ENCODE results near the gene RPS19.
"Not testable (repeated sequence)": the region's sequence is repeated elsewhere in the genome, so short reads cannot be mapped to it uniquely, and the experiment has no call there.

The RPS19 gene

DNA sequence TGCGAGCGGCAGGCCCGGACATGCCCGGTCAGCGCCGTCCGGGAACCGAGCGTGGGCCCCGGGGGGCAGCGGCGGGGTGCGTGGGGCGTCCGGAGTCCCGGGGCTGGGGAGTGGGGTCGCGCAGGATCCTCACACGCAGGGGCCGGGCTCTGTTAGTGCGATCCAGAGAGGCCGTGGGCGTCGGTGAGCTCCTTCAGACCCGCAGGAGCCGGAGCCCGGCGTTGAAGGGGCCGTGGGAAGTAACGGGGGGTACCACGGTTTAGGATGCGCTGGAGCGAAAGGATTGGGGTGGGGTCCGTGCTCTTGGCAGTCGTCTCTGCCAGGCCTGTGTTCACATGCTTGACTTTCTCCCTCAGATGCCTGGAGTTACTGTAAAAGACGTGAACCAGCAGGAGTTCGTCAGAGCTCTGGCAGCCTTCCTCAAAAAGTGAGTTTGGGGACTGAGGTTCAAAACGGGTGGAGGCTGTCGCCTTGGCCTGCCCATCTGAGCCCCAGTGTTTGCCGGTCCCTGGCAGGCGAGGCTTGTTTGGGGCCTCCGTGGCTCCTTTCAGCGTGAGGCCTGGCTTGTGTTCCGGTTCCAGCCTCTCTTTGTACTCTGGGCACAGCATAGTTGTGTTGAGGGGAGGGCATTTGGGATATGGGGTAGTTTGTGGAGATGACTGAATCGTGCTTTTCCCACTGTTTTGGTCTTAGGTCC, 512 bp downstream of the RPS19 start:
- DNase-seq: peak; percentile 41

DNA sequence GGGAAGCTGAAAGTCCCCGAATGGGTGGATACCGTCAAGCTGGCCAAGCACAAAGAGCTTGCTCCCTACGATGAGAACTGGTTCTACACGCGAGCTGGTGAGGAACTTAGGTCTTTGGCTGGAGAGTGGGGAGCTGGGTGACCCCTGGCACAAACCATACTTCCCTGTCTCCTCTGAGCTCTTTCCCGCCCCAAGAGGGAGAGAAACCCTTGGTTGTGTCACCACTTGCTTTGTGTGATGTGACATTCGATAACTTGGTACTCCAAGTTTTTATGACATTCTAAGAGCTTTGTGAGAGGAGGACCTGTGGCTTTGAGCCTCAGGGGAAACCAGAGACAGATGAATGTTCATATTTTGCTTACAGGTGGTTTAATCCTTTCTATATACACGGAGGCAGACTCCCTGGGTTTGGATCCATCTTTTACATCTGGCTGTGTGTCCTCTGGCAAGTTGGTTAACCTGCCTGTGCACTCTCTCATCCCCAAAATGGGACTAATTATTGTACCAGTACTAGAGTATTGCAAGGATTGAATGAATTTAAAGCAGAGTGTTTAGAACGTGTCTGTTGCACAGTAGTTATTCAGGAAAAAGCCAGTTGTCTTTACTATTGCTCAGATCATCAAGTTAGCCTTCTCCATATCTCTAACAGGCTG, 1.2 kb downstream of the RPS19 start:
- peak; percentile 35 for DNase-seq

GRCh38 chr19:41861846-41862245, 1.8 kb downstream of the RPS19 start:
- peak; percentile 27 for DNase-seq

DNA sequence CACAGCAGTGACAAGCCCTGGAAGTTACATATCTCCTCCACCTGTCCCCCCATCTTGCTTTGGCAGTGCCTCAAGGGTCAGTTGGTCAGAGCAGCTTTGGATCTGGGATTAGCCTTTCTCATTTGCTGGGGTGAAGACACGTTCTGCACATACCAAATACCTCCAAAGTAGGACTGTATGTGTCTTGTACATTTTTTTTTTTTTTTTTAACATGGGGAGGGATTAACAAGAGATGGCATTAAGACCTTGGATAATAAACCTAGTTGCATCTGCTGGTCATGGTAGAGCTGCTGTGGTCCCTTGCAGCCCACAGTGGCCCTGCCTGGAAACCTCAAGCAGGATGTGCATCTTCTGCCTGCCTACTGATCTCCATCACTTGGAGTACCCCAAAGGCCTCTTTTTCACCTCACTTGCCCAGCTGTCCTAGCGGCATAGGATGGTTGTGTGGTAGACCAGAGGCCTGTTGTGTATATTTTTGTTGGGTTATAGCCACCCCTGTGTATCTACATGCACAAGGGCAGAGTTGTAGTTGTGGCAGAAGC, 2.5 kb downstream of the RPS19 start:
- peak; percentile 28 for DNase-seq

DNA sequence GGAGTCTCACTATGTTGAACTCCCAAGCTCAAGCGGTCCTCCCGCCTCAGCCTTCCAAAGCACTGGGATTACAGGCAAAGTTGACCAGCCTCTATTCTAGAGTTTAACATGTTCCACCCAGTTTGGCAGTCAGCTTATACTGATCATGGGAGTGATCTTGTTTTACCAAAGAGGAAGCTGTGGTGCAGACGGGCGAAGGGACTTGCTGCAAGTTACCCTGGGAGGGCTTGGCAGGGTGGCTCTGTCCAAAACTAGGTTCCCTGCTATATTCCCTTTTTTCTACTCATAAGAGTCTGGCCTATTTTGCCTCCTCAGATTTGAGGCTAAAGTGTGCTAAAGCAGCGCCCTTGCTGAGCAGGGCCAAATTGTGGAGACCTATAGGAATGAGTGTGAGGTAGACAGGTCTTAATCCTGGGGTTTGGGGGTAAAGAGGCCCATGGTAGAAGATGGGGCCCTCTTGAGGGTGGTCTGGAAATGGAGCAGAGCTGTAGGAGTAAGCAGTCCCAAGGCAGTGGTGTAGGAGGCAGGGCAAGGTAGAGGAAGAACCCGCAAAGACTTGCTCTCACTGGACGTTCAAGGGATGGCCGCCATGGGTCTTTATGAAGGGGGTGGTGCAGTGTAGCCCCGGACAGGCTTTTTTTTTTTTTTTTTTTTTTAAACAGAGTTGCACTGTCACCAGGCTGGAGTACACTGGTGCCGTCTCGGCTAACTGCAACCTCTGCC, 3.3 kb downstream of the RPS19 start:
- peak; percentile 31 for DNase-seq

GRCh38 chr19:41864374-41864773, 4.3 kb downstream of the RPS19 start:
- DNase-seq: no peak

- DNase-seq: peak; percentile 45
Observed at GRCh38 chr19:41866284-41866683, 6.2 kb downstream of the RPS19 start.

DNA sequence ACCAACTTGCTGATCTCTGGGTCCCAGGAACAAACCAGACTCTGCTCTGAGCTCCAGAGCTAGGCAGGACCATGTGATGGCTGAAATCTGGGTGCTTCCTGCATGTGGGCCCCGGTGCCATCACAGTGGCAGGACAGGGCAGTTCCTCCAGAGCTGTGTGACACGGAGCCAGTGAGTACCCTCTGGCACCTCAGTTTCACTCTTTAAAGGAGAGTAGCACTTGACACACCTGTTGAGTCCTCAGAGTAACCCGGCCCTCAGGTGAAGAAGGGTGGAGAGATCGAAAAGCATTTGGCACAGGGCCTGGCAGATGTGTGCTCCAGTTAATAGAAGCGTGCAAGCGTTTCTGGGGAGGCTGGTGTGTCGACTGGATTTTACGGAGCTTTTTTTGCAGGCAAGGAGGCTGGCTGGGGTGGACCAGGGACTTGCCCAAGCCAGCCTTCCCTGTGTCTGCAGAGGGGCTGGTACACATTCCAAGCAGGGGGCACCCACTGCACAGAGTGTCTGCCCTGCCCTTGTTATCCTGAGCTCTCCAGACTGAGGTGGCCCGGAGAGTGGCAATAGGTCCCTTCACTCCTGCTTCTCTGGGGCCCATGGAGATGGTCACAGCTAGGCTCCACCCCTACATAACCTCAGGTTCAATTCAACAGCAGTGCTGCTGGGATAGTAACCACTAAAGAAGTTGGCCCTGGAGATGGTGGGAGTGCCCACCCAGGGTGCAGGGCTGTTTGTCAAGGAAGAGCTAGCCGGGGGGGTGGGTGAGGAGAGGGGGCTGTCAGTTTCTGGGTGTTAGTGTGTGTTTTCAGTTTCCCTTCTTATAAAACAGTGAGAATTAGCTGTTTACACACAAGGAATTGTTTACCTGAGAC, 8.3 kb downstream of the RPS19 start:
- DNase-seq: peak; percentile 29

- DNase-seq: no peak
Observed at GRCh38 chr19:41868989-41869300, 8.9 kb downstream of the RPS19 start.

DNA sequence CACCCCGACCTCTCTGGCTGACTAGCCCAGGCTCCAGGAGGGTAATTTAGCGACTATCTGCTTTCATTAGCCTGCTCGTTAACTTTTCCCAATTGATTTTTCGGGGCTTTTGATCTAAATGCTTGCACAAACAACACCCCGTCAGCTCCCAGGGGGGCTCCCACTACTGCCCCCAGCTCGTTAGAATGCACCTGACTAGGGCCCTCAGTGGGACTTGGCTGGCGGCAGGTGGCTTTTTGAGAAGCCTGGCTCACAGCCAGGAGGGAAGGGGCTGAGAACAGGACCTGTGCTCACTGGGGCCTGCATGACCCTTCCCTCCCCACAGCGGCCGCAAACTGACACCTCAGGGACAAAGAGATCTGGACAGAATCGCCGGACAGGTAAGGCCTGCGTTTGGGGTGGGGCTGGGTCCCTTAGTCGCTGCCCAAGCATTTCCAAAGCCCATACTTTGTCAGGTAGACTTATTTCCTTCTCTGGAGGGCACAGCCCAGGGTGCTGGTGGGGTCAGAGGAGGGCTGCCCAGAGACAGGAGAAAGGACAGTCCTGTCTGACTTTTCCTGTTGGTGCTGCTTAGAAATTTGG, 9.4 kb downstream of the RPS19 start:
- peak; percentile 26 for DNase-seq

- peak; percentile 52 for DNase-seq
Observed at GRCh38 chr19:41870401-41870873, 10.4 kb downstream of the RPS19 start.

GRCh38 chr19:41871573-41872383, 11.7 kb downstream of the RPS19 start:
- peak; percentile 83 for DNase-seq

- peak; percentile 53 for DNase-seq
Observed at GRCh38 chr19:41872384-41872774, 12.3 kb downstream of the RPS19 start.

- DNase-seq: peak; percentile 85
Observed at GRCh38 chr19:41872775-41873647, 13.0 kb downstream of the RPS19 start.

- not testable (repeated sequence) for DNase-seq
Observed at GRCh38 chr19:41875973-41876372, 15.9 kb downstream of the RPS19 start.

GRCh38 chr19:41876847-41877832, 17.1 kb downstream of the RPS19 start, which contains the start of gene CD79A:
Gene CD79A, plus strand, starts transcription at chr19:41877279. Its CDS starts 26 bp downstream, at chr19:41877305.
- DNase-seq: no peak

DNA sequence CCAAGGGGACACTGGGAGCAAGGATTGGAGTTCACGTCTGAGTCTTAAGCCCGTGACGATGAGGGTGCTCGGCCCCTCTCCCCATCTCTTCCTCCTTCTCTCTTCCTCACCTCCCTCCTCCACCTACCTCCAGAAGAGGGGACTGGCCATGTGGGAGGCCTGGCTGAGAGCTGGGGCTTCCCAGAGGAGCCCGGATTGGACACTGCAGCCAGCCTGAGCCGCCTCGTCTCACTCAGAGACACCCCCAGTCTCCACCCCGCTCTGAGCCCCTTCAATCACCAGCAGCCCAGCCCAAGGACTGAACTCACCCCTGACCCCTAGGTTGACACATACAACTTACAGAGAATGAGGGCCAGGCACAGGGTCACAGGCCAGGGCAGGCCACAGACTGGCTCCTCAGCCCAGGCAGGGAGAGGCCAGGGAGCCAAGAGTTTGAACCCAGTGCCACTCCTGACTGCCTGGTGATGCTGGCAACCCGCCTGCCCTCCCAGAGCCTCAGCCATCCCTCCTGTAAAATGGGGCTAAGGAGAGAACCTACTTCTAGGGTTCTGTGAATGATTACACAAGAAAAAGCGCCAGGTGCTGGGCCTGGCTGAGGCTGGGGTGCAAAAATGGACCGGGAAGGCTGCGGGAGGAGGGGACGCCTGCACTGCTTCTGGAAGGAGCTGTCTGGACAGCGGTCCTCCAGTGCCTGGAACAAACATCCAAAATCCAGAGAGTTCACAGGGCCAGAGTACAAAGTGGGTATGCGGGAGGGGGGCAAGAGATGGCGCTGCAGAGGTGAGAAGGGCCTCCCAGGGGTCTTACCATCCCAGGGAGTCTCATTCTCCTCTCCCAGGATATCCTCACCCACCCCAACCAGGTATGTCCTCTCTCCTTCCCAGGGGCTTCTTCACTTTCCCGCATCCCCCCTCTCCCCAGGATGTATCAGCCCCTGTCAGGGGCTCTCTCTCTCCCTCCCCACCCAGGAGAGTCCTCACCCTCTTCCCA, 18.2 kb downstream of the RPS19 start:
- DNase-seq: no peak

GRCh38 chr19:41879080-41879479, 19.0 kb downstream of the RPS19 start:
- no peak for DNase-seq

Data from stimulated activated CD8-positive, alpha-beta memory T cell treated with anti-CD3 and anti-CD28 coated beads, Interleukin-4, amount 100 ng/mL, for 48 hours (primary cell).